Sigmoid colon (tissue), 4 donors: ENCODE data around the gene MSANTD3.

Experiments used
- EP300 ChIP-seq, 4 donors: sonication (generic); formaldehyde crosslinking; IDR thresholded peaks; one replicate each; pipeline ENCODE4 v1.6.1; 2017; ENCODE audit warnings: antibody characterized with exemption in 4 of 4
- POLR2A ChIP-seq, 2 donors: fragments of 450-650 bp; IDR thresholded peaks; one replicate each; pipeline ENCODE4 v1.6.1; 2016; ENCODE audit warnings: antibody characterized with exemption in 2 of 2, mild to moderate bottlenecking in 2 of 2, moderate library complexity in 2 of 2
- TF ChIP-seq, protein P1 (sequence below), 4 experiments: fragments of 450-650 bp in 3 of 4; fragments of 200-600 bp in 1 of 4; IDR thresholded peaks; one replicate each; pipeline ENCODE4 v1.5.1; 2016 to 2019; ENCODE audit warnings: antibody characterized with exemption in 4 of 4, mild to moderate bottlenecking in 3 of 4, moderate library complexity in 2 of 4

DNA sequence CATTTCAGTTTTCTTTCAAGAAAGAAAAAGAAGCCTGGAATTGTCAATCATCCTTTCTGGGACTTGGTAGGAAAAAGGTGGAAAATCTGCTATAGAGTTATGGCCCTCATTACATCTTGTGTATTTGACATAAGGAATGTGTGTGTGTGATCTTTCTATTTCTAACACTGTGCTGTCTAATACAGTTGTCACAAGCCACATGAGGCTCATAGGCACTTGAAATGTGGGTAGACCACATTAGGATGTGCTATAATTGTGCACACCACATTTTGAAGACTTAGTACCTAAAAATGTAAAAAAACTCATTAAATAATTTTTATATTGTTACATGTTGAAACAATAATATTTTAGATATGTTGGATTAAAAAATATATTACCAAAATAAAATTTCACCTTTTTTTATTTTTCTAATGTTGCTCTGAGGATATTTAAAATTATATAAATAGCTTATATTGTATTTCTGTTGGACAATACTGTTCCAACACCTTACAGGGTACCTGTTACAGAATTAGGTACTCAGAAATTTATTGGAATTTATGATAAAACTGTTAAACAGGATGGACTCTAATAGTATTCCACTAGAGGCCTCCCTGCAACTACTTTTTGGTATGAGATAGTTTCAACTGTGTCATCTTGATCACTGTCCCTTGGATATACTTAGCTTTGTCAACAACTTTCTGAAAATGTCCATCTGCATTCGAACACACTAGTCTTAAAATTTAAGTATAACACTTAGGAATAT lies 18.4 kb downstream of the MSANTD3 start:
- TF ChIP-seq POLR2A (IDR thresholded peaks at IDR 0.05): no peak
- TF ChIP-seq EP300 (IDR thresholded peaks at IDR 0.05): no peak
- TF ChIP-seq, protein P1, sequence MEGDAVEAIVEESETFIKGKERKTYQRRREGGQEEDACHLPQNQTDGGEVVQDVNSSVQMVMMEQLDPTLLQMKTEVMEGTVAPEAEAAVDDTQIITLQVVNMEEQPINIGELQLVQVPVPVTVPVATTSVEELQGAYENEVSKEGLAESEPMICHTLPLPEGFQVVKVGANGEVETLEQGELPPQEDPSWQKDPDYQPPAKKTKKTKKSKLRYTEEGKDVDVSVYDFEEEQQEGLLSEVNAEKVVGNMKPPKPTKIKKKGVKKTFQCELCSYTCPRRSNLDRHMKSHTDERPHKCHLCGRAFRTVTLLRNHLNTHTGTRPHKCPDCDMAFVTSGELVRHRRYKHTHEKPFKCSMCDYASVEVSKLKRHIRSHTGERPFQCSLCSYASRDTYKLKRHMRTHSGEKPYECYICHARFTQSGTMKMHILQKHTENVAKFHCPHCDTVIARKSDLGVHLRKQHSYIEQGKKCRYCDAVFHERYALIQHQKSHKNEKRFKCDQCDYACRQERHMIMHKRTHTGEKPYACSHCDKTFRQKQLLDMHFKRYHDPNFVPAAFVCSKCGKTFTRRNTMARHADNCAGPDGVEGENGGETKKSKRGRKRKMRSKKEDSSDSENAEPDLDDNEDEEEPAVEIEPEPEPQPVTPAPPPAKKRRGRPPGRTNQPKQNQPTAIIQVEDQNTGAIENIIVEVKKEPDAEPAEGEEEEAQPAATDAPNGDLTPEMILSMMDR (IDR thresholded peaks at IDR 0.05): no peak
